ENCODE data around the gene NDRG2.

DNA sequence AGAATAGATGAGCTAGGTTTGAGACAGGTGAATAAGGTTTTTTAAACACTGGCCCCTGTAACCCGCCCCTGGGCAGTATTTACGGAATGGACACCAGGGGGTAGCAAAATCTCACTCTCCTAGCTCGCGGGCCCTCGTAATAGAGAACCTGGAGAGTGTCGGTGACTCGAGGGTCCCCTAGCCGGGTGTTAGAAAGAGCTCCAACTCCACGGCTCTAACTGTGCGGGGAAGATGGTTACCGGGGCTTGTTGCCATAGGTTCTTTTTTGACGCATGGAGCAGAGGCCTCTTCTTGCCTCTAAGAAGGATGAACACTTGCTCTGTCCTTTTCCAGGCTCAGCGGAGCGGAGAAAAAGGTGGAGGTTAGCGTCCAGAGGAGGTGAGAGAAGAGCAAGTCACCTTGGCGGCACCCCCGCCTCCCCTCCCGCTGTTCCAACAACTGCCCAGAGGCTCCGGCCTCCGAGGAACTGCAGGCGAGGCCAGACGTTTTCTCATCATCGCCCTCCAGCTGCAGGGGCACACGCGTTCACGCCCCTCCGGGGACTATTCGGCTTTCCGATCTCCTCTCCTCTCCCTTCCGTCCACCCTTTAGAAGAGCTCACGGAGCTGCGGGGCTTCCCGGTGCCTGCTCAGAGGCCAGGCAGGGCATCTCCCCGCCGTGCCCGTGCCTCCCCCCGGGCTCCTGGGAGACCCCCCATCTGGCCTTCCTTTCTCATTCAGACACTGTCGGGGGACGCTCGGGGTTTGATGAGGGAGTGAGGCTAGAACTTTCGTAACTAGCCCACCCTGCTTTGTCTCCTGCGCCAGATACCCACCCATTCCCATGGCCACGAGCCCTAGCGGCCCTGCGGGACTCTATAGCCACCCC lies 43.9 kb upstream of the NDRG2 start:
- TF ChIP-seq, protein P1, sequence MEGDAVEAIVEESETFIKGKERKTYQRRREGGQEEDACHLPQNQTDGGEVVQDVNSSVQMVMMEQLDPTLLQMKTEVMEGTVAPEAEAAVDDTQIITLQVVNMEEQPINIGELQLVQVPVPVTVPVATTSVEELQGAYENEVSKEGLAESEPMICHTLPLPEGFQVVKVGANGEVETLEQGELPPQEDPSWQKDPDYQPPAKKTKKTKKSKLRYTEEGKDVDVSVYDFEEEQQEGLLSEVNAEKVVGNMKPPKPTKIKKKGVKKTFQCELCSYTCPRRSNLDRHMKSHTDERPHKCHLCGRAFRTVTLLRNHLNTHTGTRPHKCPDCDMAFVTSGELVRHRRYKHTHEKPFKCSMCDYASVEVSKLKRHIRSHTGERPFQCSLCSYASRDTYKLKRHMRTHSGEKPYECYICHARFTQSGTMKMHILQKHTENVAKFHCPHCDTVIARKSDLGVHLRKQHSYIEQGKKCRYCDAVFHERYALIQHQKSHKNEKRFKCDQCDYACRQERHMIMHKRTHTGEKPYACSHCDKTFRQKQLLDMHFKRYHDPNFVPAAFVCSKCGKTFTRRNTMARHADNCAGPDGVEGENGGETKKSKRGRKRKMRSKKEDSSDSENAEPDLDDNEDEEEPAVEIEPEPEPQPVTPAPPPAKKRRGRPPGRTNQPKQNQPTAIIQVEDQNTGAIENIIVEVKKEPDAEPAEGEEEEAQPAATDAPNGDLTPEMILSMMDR (IDR thresholded peaks at IDR 0.05), result peak in 1 of 2 donors; percentile 38
- no peak for TF ChIP-seq EP300 (IDR thresholded peaks at IDR 0.05)
